Measurements from ENCODE around the gene DNAJC4.

The DNAJC4 gene

GRCh38 chr11:64224891-64225607 is 5.3 kb upstream of the DNAJC4 start:
- no peak for TF ChIP-seq CTCF (IDR thresholded peaks at IDR 0.05; ENCODE audit: insufficient read depth, low read depth, low read length, missing control alignments)
- H3K4me3 ChIP-seq (ENCODE audit: low read depth, low read length), result peak overlapping the region; percentile 94
- peak; percentile 37 for DNase-seq (ENCODE audit: low read depth)

- TF ChIP-seq CTCF (IDR thresholded peaks at IDR 0.05; ENCODE audit: insufficient read depth, low read depth, low read length, missing control alignments), result peak; percentile 39
- peak; percentile 92 for DNase-seq (ENCODE audit: low read depth)
- H3K4me3 ChIP-seq (ENCODE audit: low read depth, low read length), result peak within 1 kb of the TSS; percentile 94
Observed at GRCh38 chr11:64225608-64226506, 4.5 kb upstream of the DNAJC4 start, which contains the start of the genes NUDT22 and TRPT1. Gene NUDT22, plus strand, starts transcription at chr11:64226274. Its CDS starts 379 bp downstream, at chr11:64226653. Gene TRPT1, minus strand, starts transcription at chr11:64226186. Its CDS starts 326 bp downstream, at chr11:64225860.

GRCh38 chr11:64226507-64227051 is 3.8 kb upstream of the DNAJC4 start:
- peak overlapping the region; percentile 94 for H3K4me3 ChIP-seq (ENCODE audit: low read depth, low read length)
- peak; percentile 85 for DNase-seq (ENCODE audit: low read depth)
- no peak for TF ChIP-seq CTCF (IDR thresholded peaks at IDR 0.05; ENCODE audit: insufficient read depth, low read depth, low read length, missing control alignments)

GRCh38 chr11:64227405-64227956 is 2.9 kb upstream of the DNAJC4 start:
- no peak for TF ChIP-seq CTCF (IDR thresholded peaks at IDR 0.05; ENCODE audit: insufficient read depth, low read depth, low read length, missing control alignments)
- DNase-seq (ENCODE audit: low read depth), result no peak
- H3K4me3 ChIP-seq (ENCODE audit: low read depth, low read length), result peak overlapping the region; percentile 94

GRCh38 chr11:64229090-64229743 is 1.1 kb upstream of the DNAJC4 start:
- no peak for TF ChIP-seq CTCF (IDR thresholded peaks at IDR 0.05; ENCODE audit: insufficient read depth, low read depth, low read length, missing control alignments)
- no peak overlapping the region for H3K4me3 ChIP-seq (ENCODE audit: low read depth, low read length)
- DNase-seq (ENCODE audit: low read depth), result no peak

GRCh38 chr11:64229744-64230170 is 591 bp upstream of the DNAJC4 start:
- TF ChIP-seq CTCF (IDR thresholded peaks at IDR 0.05; ENCODE audit: insufficient read depth, low read depth, low read length, missing control alignments), result no peak
- H3K4me3 ChIP-seq (ENCODE audit: low read depth, low read length), result peak overlapping the region; percentile 70
- DNase-seq (ENCODE audit: low read depth), result no peak

Measured in GM12865 (cell line).